K562 (cell line): ENCODE results near the gene APOBEC3F. TPM values are rescaled to one million over a fixed set of nuclear protein-coding genes. Genes with fewer than 3 reads are reported as not detected.

Experiments used
- ATAC-seq: fragments of 200-7000 bp; cut with Tn5 transposase; 3 replicates; pipeline ENCODE4 v1.9.1; 2020; ENCODE audit warnings: moderate library complexity
- BruUV-seq: library from RNA; stranded (reverse); fragments of 400-500 nt; replicated peaks from 2 replicates; lab custom pipeline; 2021; lab: Mats Ljungman, UMichigan
- CTCF ChIA-PET: fragments of 300-600 bp; formaldehyde crosslinking; extraction: SDS; loops from one replicate; lab custom pipeline; 2021; ENCODE audit warnings: low intra/inter-chr PET ratio; lab: Yijun Ruan, JAX
- POLR2A ChIA-PET: fragments of 300-600, 350-650 bp; sonication (Branson Sonifier 250); formaldehyde crosslinking; extraction: SDS; loops from one replicate; lab custom pipeline; 2021; ENCODE audit warnings: antibody characterized with exemption, inconsistent platforms; lab: Yijun Ruan, JAX
- DNase-seq, 4 experiments: peaks; one replicate each; pipeline versions ENCODE4 v3.0.0 to v3.0.0-alpha.2; 2011 to 2018; ENCODE audit warnings: low spot score in 3 of 4, mixed read lengths in 3 of 4; ENCODE audit errors: extremely low read depth in 1 of 4
- FAIRE-seq: peaks from 2 replicates; lab custom pipeline; 2011; peaks lifted over from hg19 to GRCh38; lab: Jason Lieb, UNC
- H2AFZ ChIP-seq: 2 replicates; pipeline ENCODE4 v1.6.0; 2011; ENCODE audit warnings: low read depth, low read length, control low read depth, inconsistent platforms
- H3K27ac ChIP-seq: fragments of 200-600 bp; 3 replicates; pipeline ENCODE4 v1.8.0; 2011; ENCODE audit warnings: low read depth, mild to moderate bottlenecking, control low read depth, inconsistent platforms, low read length, moderate library complexity, mixed read lengths; ENCODE audit errors: extremely low read depth
- H3K27me3 ChIP-seq, 2 experiments: fragments of 300-600 bp in 1 of 2; 2 replicates in 1 of 2; 3 replicates in 1 of 2; pipeline versions ENCODE4 v1.6.0 to v1.8.0; 2011; ENCODE audit warnings: inconsistent platforms in 2 of 2, low read length in 2 of 2, mild to moderate bottlenecking in 1 of 2, mixed read lengths in 1 of 2, moderate library complexity in 1 of 2; ENCODE audit not compliant: control insufficient read depth in 2 of 2, insufficient read depth in 2 of 2
- H3K36me3 ChIP-seq: fragments of 300-600 bp; 3 replicates; pipeline ENCODE4 v1.8.0; 2011; ENCODE audit warnings: mild to moderate bottlenecking, low read length, inconsistent platforms; ENCODE audit not compliant: control insufficient read depth, insufficient read depth
- H3K4me1 ChIP-seq, 2 experiments: fragments of 200-600 bp in 1 of 2; replicated peaks in 1 of 2; 2 replicates in 1 of 2; 3 replicates in 1 of 2; pipeline versions ENCODE4 v1.5.1 to v1.8.0; 2011; ENCODE audit warnings: inconsistent platforms in 2 of 2, low read length in 2 of 2, mild to moderate bottlenecking in 1 of 2, mixed read lengths in 1 of 2, moderate library complexity in 1 of 2; ENCODE audit not compliant: control insufficient read depth in 2 of 2, insufficient read depth in 2 of 2
- H3K4me2 ChIP-seq: 2 replicates; pipeline ENCODE4 v1.6.1; 2011; ENCODE audit warnings: low read length, control low read depth, inconsistent platforms, mixed read lengths; ENCODE audit not compliant: insufficient read depth
- H3K4me3 ChIP-seq: fragments of 200-600 bp; sonication (generic), shearing (Covaris generic); 2 replicates; pipeline ENCODE4 v1.5.1; 2016; ENCODE audit warnings: control low read depth, inconsistent platforms
- H3K79me2 ChIP-seq: fragments of 200-600 bp; 3 replicates; pipeline ENCODE4 v1.8.0; 2011; ENCODE audit warnings: low read length, inconsistent platforms; ENCODE audit not compliant: control insufficient read depth, insufficient read depth
- H3K9ac ChIP-seq, 2 experiments: 2 replicates each; pipeline versions ENCODE4 v1.6.0 to v1.6.1; 2011; ENCODE audit warnings: low read depth in 2 of 2, low read length in 2 of 2, control low read depth in 1 of 2, inconsistent platforms in 1 of 2, mild to moderate bottlenecking in 1 of 2, mixed read lengths in 1 of 2; ENCODE audit not compliant: insufficient read depth in 1 of 2
- H3K9me1 ChIP-seq: one replicate; pipeline ENCODE4 v1.6.0; 2011; ENCODE audit warnings: inconsistent platforms, mild to moderate bottlenecking, low read length, moderate library complexity; ENCODE audit not compliant: control insufficient read depth, insufficient read depth
- H3K9me3 ChIP-seq: replicated peaks from 2 replicates; pipeline ENCODE4 v1.5.1; 2011; ENCODE audit warnings: low read depth, low read length, inconsistent platforms; ENCODE audit not compliant: control insufficient read depth, insufficient read depth
- H4K20me1 ChIP-seq: replicated peaks from 2 replicates; pipeline ENCODE4 v1.6.1; 2011; ENCODE audit warnings: low read length, inconsistent platforms, mixed read lengths; ENCODE audit not compliant: control insufficient read depth, insufficient read depth
- ARID3A ChIP-seq: IDR thresholded peaks from 2 replicates; pipeline ENCODE4 v1.6.1; 2012; ENCODE audit warnings: low read depth, low read length, improper control_type of control experiment, borderline replicate concordance
- E2F1 ChIP-seq: sonication (generic); formaldehyde crosslinking; IDR thresholded peaks from 2 replicates; pipeline ENCODE4 v1.8.1; 2023; ENCODE audit warnings: mild to moderate bottlenecking, missing genetic modification reagents, moderate library complexity
- ELF4 ChIP-seq: fragments of 450-650 bp; formaldehyde crosslinking; IDR thresholded peaks from 2 replicates; pipeline ENCODE4 v1.4.0; 2022; ENCODE audit warnings: missing genetic modification characterization
- ELK1 ChIP-seq: sonication (generic); formaldehyde crosslinking; IDR thresholded peaks from 2 replicates; pipeline ENCODE4 v1.8.1; 2022; ENCODE audit warnings: missing genetic modification reagents
- ESRRB ChIP-seq: fragments of 250-450 bp; sonication (Bioruptor Pico); IDR thresholded peaks from 2 replicates; pipeline ENCODE4 v1.5.0; 2020; ENCODE audit warnings: mild to moderate bottlenecking, moderate library complexity, borderline replicate concordance
- HMG20A ChIP-seq: fragments of 450-650 bp; formaldehyde crosslinking; conservative IDR thresholded peaks from 2 replicates; pipeline ENCODE4 v1.4.0; 2020; ENCODE audit warnings: mild to moderate bottlenecking, mixed read lengths
- HNRNPK ChIP-seq: fragments of 200-400 bp; formaldehyde crosslinking; IDR thresholded peaks from one replicate; pipeline ENCODE4 v1.6.1; 2018; ENCODE audit warnings: mild to moderate bottlenecking, low read depth, low read length; ENCODE audit not compliant: poor library complexity, severe bottlenecking
- NCOA6 ChIP-seq: fragments of 450-650 bp; IDR thresholded peaks from 2 replicates; pipeline ENCODE4 v1.6.1; 2017; ENCODE audit warnings: mild to moderate bottlenecking
- WHSC1 ChIP-seq: IDR thresholded peaks from one replicate; pipeline ENCODE4 v1.6.1; 2012; ENCODE audit warnings: low read length, control low read depth, inconsistent platforms
- WGBS: fragments of 100-300 bp; shearing (Covaris generic); methylation state at CpG from one replicate; pipeline ENCODE4 v1.1.6; 2016; ENCODE audit warnings: low coverage, mixed read lengths; ENCODE audit not compliant: insufficient coverage; ENCODE audit errors: missing lambda C conversion rate; 5-methylcytosine and 5-hydroxymethylcytosine counted together
- in situ Hi-C: fragments of 300-500 bp; cut with MboI; formaldehyde crosslinking; loops from 4 replicates; pipeline ENCODE4 v1.15.0; 2018; ENCODE audit warnings: inconsistent platforms, mixed read lengths
- intact Hi-C: fragments of 100-400 bp; cut with micrococcal nuclease; formaldehyde crosslinking; loops from 2 replicates; pipeline ENCODE4 v1.14.2; 2022
- polyA plus RNA-seq, 8 experiments: library from polyadenylated mRNA; depleted of rRNA in 4 of 8; stranded (reverse) in 5 of 8; unstranded in 3 of 8; fragments of >200 nt; fragmentation: Nextera tagmentation in 2 of 8; fragmentation: Illumina TruSeq in 1 of 8; extraction: Ambion mirVana in 2 of 8; extraction: Trizol in 1 of 8; gene quantifications; 2 replicates each; pipeline versions ENCODE4 v1.2.1 to v1.2.3, GENCODE V29; 2011 to 2014; ENCODE audit warnings: inconsistent platforms in 1 of 8, missing spikeins in 1 of 8
- total RNA-seq, 7 experiments: library from RNA; depleted of rRNA in 6 of 7; stranded (reverse); fragments of >200 nt in 6 of 7; fragmentation: Illumina TruSeq in 2 of 7; extraction: Trizol in 2 of 7; gene quantifications; 2 replicates each; pipeline versions ENCODE4 v1.2.1 to v1.2.3, GENCODE V29; 2011 to 2021; ENCODE audit warnings: low replicate concordance in 1 of 7
- TF ChIP-seq, protein P1 (sequence below), 2 experiments: fragments of 450-650 bp; IDR thresholded peaks; 2 replicates each; pipeline ENCODE4 v1.6.1; 2018; ENCODE audit warnings: mild to moderate bottlenecking in 2 of 2, low read depth in 1 of 2; ENCODE audit not compliant: partially characterized antibody in 2 of 2
- TF ChIP-seq, protein P2 (sequence below): fragments of 450-650 bp; IDR thresholded peaks from 2 replicates; pipeline ENCODE4 v1.6.1; 2014; ENCODE audit warnings: low read depth, mild to moderate bottlenecking, moderate library complexity, borderline replicate concordance

APOBEC3F gene
- total and polyA plus RNA-seq, 9 of the 15 experiments (the other 6 are each of a cell fraction or from before 2014, with no cell fraction given), result 1.1 to 3.3 (median 1.9) TPM

DNA sequence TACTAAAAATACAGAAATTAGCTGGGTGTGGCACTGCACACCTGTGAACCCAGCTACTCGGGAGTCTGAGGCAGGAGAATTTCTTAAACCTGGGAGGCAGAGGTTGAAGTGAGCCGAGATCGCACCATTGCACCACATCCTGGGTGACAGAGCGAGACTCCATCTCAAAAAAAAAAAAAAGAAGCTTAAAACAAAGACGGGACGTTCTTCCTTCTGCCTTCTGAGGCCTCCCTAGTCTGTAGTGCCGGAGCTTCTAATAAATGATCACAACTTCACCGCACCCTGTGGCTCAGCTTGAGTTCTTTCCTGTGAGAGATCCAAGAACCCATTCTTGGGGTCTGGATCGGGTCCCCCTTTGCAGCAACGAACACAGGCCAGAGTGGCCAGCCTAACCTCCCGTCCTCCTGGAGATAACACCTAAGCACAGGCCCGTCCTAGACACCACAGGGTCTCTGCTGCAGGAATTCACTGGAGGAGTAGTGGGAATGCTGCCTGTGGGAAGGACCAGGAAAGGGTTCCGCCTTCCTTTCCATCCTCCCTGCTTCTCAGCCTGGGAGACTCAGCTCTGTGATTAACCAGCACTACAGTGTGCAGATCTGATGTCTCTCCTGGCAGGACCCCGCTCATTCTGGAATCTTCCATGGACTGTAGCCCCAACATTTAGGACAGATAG lies 54.2 kb downstream of the APOBEC3F start:
- no peak overlapping the region for H3K9ac ChIP-seq
- H3K27ac ChIP-seq, result no peak overlapping the region
- ChIA-PET CTCF (no interaction called here), POLR2A (interaction anchor here (0.5 to 0.8 kb wide), 2 partner anchors 11 to 61 kb away, joined by 3 to 4 read pairs; no protein-coding TSS in a partner anchor)
- H3K27me3 ChIP-seq, result no peaks in the 10 kb centered on the region
- H3K4me3 ChIP-seq, result no peak overlapping the region
- peaks cover 6 to 19% of the 10 kb centered on the region in 2 experiments; a peak in 4 of 5 replicates for H3K4me1 ChIP-seq
- BruUV-seq, result no TSS peak
- H3K4me2 ChIP-seq, result no peak overlapping the region
- in situ Hi-C loops, result no loop called here
- no peaks in the 10 kb centered on the region for H3K9me1 ChIP-seq
- FAIRE-seq (no peak), DNase-seq (no peak), ATAC-seq (no peak)
- H3K79me2 ChIP-seq, result no peaks in the 10 kb centered on the region
- no peaks in the 10 kb centered on the region for H3K36me3 ChIP-seq
- no peak overlapping the region for H2AFZ ChIP-seq
- 63% methylated on average over 11 of the region's 14 CpGs for WGBS
- no peaks in the 10 kb centered on the region for H4K20me1 ChIP-seq
- H3K9me3 ChIP-seq, result no peaks in the 10 kb centered on the region
- intact Hi-C loops, result no loop called here
- no peak for TF ChIP-seq ELF4
- no peak for TF ChIP-seq ARID3A
- TF ChIP-seq, protein P1, sequence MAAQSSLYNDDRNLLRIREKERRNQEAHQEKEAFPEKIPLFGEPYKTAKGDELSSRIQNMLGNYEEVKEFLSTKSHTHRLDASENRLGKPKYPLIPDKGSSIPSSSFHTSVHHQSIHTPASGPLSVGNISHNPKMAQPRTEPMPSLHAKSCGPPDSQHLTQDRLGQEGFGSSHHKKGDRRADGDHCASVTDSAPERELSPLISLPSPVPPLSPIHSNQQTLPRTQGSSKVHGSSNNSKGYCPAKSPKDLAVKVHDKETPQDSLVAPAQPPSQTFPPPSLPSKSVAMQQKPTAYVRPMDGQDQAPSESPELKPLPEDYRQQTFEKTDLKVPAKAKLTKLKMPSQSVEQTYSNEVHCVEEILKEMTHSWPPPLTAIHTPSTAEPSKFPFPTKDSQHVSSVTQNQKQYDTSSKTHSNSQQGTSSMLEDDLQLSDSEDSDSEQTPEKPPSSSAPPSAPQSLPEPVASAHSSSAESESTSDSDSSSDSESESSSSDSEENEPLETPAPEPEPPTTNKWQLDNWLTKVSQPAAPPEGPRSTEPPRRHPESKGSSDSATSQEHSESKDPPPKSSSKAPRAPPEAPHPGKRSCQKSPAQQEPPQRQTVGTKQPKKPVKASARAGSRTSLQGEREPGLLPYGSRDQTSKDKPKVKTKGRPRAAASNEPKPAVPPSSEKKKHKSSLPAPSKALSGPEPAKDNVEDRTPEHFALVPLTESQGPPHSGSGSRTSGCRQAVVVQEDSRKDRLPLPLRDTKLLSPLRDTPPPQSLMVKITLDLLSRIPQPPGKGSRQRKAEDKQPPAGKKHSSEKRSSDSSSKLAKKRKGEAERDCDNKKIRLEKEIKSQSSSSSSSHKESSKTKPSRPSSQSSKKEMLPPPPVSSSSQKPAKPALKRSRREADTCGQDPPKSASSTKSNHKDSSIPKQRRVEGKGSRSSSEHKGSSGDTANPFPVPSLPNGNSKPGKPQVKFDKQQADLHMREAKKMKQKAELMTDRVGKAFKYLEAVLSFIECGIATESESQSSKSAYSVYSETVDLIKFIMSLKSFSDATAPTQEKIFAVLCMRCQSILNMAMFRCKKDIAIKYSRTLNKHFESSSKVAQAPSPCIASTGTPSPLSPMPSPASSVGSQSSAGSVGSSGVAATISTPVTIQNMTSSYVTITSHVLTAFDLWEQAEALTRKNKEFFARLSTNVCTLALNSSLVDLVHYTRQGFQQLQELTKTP (IDR thresholded peaks at IDR 0.05; ENCODE audit: low read depth in 1 of 2, partially characterized antibody in 2 of 2), result no peak
- TF ChIP-seq E2F1 (CRISPR knock-in tag), result no peak
- no peak for TF ChIP-seq ELK1 (CRISPR knock-in tag)
- no peak for TF ChIP-seq WHSC1
- no peak for TF ChIP-seq NCOA6
- TF ChIP-seq, protein P2, sequence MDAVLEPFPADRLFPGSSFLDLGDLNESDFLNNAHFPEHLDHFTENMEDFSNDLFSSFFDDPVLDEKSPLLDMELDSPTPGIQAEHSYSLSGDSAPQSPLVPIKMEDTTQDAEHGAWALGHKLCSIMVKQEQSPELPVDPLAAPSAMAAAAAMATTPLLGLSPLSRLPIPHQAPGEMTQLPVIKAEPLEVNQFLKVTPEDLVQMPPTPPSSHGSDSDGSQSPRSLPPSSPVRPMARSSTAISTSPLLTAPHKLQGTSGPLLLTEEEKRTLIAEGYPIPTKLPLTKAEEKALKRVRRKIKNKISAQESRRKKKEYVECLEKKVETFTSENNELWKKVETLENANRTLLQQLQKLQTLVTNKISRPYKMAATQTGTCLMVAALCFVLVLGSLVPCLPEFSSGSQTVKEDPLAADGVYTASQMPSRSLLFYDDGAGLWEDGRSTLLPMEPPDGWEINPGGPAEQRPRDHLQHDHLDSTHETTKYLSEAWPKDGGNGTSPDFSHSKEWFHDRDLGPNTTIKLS, result no peak
- no peak for TF ChIP-seq HMG20A (CRISPR knock-in tag)
- no peak for TF ChIP-seq HNRNPK
- TF ChIP-seq ESRRB (CRISPR knock-in tag), result no peak
